GM18505 (cell line): ENCODE measurements around the gene STON1.
A peak's percentile ranks its signal among the peaks of the same experiment; 100 is the strongest.
"Not testable (repeated sequence)": the region's sequence is repeated elsewhere in the genome, so short reads cannot be mapped to it uniquely, and the experiment has no call there.

ENCODE experiments used
- ATAC-seq: cut with Tn5 transposase; IDR thresholded peaks from one replicate; pipeline ENCODE4 v1.9.1; 2021; ENCODE audit not compliant: unreplicated experiment
- POLR2A ChIP-seq: IDR thresholded peaks from 4 replicates; pipeline ENCODE4 v1.6.1; 2011; ENCODE audit warnings: borderline replicate concordance; ENCODE audit not compliant: insufficient read depth, insufficient read length; ENCODE audit errors: extremely low read depth

STON1 gene

GRCh38 chr2:48511849-48512470 lies 18.0 kb upstream of the STON1 start:
- no peak for TF ChIP-seq POLR2A
- no peak for ATAC-seq

GRCh38 chr2:48512571-48512970 lies 17.4 kb upstream of the STON1 start:
- no peak for ATAC-seq
- TF ChIP-seq POLR2A, result no peak

- no peak for ATAC-seq
- no peak for TF ChIP-seq POLR2A
These were observed 15.5 kb upstream of the STON1 start for GRCh38 chr2:48514348-48515003.

- no peak for ATAC-seq
- no peak for TF ChIP-seq POLR2A
These were observed 14.4 kb upstream of the STON1 start for GRCh38 chr2:48515513-48515985.

- no peak for ATAC-seq
- no peak for TF ChIP-seq POLR2A
These were observed 10.4 kb upstream of the STON1 start for GRCh38 chr2:48519593-48519992.

- ATAC-seq, result not testable (repeated sequence)
These were observed 5.2 kb upstream of the STON1 start for GRCh38 chr2:48524756-48525155.

- no peak for TF ChIP-seq POLR2A
- ATAC-seq, result no peak
These were observed 4.5 kb upstream of the STON1 start for GRCh38 chr2:48525269-48525943.

- TF ChIP-seq POLR2A, result no peak
- ATAC-seq, result no peak
These were observed 2.6 kb upstream of the STON1 start for GRCh38 chr2:48527226-48527885.

GRCh38 chr2:48528431-48528830 lies 1.5 kb upstream of the STON1 start:
- ATAC-seq, result no peak
- no peak for TF ChIP-seq POLR2A

- no peak for TF ChIP-seq POLR2A
These were observed 760 bp upstream of the STON1 start for GRCh38 chr2:48529194-48529593.

GRCh38 chr2:48529676-48530032 lies 300 bp upstream of the STON1 start:
- ATAC-seq, result peak; percentile 35

More at GRCh38 chr2:48529194-48529593, 760 bp upstream of the STON1 start:
- ATAC-seq, result no peak

GRCh38 chr2:48531141-48531648 lies 1.2 kb downstream of the STON1 start:
- no peak for TF ChIP-seq POLR2A

More at GRCh38 chr2:48529676-48530032, 300 bp upstream of the STON1 start:
- TF ChIP-seq POLR2A, result no peak

GRCh38 chr2:48532174-48532573 lies 2.2 kb downstream of the STON1 start:
- no peak for TF ChIP-seq POLR2A
- no peak for ATAC-seq

More at GRCh38 chr2:48531141-48531648, 1.2 kb downstream of the STON1 start:
- ATAC-seq, result no peak
